ENCODE data around the gene EIF4G1.
"Not testable (repeated sequence)": the region's sequence is repeated elsewhere in the genome, so short reads cannot be mapped to it uniquely, and the experiment has no call there.

Gene EIF4G1

DNA sequence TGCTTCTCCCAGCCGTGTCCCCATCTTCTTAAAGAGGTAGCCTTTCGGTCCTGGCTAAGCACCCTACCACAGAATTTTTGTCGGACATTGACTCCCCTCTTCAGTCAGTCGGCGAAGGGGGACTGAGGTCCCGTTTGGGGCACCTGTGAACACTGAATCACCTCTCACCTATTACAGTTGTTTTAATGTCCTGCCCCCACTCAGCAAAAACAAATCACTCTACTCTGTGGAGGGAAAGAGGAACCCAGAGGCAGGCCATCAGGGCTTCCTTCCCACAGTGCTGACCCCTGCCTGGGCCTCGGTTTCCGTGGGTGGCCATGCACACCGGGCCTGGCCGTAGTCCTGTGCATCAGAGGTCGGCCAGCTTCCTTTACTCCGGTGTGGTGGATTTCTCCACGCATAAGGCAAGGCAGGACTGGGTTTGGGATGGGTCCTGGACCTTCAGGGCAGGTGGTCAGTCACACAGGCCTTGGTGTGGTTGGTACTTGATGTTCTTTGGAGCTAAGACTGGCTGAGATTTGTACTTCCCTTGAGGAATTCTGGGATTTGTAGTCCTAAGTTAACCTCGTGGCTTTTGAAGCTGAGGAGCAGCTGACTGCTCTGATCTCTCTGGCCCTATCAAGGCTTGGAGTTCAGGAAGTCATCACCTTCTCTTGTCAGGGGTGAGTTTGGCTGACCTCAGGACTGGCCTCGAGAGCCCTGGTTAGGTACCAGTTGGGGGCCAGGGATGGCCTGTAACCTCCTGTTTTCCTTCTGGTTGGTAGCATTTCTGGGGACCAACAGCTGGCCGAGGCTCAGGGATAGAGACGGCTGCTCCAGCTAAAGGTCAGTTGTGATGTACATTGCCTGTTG lies 22.4 kb downstream of the EIF4G1 start:
- DNase-seq, result peak; percentile 15

- DNase-seq, result no peak
Observed at GRCh38 chr3:184337399-184337714, 23.0 kb downstream of the EIF4G1 start, which contains the start of gene FAM131A. Gene FAM131A (plus strand): TSS chr3:184337600. CDS start chr3:184337631, 31 bp downstream.

- DNase-seq, result no peak
Observed at GRCh38 chr3:184337981-184338380, 23.6 kb downstream of the EIF4G1 start.

GRCh38 chr3:184338511-184338945 lies 24.1 kb downstream of the EIF4G1 start:
- peak; percentile 96 for DNase-seq

- peak; percentile 74 for DNase-seq
Observed at GRCh38 chr3:184339001-184339400, 24.6 kb downstream of the EIF4G1 start.

GRCh38 chr3:184339451-184340135 lies 25.2 kb downstream of the EIF4G1 start:
- DNase-seq, result not testable (repeated sequence)

DNA sequence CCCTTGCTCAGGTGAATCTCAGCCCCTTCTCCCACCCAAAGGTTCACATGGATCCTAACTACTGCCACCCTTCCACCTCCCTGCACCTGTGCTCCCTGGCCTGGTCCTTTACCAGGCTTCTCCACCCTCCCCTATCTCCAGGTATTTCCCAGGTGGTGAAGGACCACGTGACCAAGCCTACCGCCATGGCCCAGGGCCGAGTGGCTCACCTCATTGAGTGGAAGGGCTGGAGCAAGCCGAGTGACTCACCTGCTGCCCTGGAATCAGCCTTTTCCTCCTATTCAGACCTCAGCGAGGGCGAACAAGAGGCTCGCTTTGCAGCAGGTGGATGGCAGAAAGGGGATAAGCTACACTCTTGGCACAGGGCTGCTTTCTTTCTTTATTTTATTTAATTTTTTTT lies 27.5 kb downstream of the EIF4G1 start:
- DNase-seq, result no peak

DNA sequence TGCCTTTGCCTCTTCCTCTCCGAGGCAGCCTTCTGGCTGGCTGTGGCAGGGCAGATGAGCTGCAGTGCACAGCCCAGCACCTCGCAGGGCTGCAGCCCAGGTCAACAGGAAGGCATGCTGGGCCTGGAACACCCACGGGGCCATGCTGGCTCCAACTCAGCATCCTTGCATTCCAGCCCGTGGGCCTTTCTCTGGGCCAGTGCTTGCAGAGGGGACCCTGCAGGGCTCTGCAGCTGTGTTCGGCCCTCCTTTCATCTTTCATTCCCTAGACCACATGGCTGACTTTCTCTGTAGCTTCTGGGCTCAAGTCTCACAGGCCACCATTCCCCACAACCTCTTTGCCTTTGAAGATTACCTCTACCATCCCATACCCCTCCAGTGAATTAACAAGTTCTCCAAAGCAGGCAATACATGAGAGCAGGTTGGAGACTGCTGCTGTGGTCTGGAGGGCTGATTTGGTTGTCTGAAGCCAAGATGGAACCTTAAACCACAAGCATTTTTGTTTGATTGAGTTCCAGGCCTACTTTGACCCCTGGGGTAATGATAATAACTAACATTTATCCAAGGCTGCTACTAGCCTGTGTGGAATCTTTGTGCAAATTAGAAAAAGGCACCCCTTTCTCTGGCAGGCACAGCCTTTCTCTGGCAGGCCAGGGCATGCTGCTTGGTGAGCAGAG lies 28.9 kb downstream of the EIF4G1 start:
- DNase-seq, result no peak

DNA sequence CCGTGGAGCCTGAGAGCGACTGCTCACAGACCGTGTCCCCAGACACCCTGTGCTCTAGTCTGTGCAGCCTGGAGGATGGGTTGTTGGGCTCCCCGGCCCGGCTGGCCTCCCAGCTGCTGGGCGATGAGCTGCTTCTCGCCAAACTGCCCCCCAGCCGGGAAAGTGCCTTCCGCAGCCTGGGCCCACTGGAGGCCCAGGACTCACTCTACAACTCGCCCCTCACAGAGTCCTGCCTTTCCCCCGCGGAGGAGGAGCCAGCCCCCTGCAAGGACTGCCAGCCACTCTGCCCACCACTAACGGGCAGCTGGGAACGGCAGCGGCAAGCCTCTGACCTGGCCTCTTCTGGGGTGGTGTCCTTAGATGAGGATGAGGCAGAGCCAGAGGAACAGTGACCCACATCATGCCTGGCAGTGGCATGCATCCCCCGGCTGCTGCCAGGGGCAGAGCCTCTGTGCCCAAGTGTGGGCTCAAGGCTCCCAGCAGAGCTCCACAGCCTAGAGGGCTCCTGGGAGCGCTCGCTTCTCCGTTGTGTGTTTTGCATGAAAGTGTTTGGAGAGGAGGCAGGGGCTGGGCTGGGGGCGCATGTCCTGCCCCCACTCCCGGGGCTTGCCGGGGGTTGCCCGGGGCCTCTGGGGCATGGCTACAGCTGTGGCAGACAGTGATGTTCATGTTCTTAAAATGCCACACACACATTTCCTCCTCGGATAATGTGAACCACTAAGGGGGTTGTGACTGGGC lies 30.3 kb downstream of the EIF4G1 start:
- DNase-seq, result no peak

DNA sequence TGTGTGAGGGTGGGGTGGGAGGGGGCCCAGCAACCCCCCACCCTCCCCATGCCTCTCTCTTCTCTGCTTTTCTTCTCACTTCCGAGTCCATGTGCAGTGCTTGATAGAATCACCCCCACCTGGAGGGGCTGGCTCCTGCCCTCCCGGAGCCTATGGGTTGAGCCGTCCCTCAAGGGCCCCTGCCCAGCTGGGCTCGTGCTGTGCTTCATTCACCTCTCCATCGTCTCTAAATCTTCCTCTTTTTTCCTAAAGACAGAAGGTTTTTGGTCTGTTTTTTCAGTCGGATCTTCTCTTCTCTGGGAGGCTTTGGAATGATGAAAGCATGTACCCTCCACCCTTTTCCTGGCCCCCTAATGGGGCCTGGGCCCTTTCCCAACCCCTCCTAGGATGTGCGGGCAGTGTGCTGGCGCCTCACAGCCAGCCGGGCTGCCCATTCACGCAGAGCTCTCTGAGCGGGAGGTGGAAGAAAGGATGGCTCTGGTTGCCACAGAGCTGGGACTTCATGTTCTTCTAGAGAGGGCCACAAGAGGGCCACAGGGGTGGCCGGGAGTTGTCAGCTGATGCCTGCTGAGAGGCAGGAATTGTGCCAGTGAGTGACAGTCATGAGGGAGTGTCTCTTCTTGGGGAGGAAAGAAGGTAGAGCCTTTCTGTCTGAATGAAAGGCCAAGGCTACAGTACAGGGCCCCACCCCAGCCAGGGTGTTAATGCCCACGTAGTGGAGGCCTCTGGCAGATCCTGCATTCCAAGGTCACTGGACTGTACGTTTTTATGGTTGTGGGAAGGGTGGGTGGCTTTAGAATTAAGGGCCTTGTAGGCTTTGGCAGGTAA lies 31.1 kb downstream of the EIF4G1 start:
- DNase-seq, result peak; percentile 13

- DNase-seq, result no peak
Observed at GRCh38 chr3:184346480-184347190, 32.2 kb downstream of the EIF4G1 start.

DNA sequence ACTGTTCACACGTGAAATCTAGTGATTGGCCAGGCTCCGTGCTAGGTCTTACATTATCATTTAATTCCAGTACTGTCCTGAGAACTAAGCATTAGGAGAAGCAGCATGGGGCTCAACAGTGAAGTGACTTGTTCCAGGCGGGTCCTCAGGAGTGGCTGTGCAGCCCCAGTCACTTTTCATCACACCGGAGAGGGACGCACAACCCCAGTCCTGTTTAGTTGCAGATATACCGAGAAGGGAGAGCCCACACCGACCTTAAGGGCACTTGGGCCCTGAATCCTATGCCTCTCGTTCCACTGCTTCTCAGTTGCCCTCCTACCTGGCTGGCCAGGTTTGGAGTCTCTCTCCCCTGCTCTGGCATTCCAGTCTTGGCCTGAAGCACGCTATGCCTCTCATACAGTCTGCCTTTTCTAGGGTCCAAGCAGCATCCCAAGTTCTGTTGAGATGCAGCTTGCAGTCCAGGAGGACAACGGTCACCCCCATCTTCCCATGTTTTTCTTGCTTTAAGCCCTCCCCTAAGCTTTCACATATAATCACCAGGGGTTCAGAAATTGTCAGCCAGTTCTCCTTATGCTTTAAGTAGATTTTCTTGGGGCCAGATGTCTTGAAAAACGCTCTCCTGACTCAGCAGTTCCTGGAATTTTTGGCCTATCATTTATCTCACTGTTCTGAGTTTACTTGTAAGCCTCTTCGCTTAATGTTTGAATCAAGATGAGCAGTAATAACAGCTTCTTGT lies 33.1 kb downstream of the EIF4G1 start:
- DNase-seq, result no peak

DNA sequence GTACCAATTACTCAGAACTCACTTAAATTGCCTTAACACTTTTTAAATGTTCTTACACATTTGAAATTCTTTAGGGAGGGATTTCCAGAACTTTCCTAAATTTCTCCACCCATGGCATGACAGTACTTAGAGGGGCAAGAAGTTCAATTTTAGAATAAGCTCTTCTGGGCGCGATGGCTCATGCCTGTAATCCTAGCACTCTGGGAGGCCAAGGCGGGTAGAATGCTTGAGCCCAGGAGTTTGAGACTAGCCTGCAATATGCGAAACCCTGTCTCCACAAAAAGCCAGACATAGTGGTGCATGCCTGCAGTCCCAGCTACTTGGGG lies 33.6 kb downstream of the EIF4G1 start:
- no peak for DNase-seq

DNA sequence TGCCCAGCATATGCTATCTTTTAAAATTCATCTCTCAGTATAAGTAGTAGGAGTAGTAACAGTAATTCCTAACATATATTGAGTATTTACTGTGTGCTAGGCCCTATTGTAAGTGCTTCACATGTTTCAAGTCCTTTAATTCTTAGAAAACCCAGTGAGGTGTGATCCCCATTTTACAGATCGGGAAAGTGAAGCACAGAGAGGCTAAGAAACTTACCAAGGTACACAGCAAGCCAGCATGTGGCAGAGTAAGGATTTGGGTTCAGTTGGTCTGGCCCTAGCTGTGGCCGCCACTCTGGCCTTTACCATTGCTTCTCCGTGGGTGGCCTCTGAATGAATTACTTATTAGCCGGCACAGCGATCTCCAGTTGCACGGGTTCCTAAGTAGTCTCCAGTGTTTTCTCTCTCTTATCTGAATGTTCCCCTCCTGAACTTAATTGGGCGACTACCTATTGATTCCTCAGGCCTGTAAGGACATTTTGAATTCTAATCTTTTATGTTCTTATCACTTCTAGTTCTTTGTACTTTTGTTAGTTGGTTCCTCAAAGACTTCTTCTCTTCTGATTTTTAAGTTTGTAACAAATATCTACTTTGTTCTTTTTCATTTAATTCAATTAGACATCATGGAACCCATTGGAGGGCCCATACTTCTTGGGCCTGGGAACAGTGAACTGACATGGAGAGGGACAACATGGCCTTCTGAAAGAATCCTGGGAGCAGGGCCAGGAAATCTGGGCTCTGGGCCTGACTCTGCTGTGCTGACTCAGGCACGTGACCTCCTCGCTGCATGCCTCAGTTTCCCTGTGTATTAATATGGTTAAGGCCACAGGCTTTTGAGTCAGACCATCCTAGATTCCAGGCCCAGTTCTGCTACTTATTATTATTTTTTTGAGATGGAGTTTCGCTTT lies 35.4 kb downstream of the EIF4G1 start:
- no peak for DNase-seq

DNA sequence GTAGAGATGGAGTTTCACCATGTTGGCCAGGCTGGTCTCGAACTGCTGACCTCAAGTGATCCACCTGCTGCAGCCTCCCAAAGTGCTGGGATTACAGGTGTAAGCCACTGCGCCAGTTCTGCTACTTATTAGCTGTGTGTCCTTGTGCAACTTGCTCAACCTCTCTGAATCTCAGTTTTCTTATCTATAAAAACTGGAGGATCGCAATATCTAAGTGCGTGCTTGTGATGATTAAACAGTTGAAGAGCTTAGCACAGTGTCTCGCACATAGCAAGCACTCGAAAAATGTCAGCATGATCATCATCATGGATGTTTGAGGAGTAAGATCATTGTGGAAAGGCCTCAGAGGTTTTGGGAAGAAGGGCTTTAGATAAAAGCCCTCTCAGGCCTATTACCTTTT lies 36.2 kb downstream of the EIF4G1 start:
- no peak for DNase-seq

DNA sequence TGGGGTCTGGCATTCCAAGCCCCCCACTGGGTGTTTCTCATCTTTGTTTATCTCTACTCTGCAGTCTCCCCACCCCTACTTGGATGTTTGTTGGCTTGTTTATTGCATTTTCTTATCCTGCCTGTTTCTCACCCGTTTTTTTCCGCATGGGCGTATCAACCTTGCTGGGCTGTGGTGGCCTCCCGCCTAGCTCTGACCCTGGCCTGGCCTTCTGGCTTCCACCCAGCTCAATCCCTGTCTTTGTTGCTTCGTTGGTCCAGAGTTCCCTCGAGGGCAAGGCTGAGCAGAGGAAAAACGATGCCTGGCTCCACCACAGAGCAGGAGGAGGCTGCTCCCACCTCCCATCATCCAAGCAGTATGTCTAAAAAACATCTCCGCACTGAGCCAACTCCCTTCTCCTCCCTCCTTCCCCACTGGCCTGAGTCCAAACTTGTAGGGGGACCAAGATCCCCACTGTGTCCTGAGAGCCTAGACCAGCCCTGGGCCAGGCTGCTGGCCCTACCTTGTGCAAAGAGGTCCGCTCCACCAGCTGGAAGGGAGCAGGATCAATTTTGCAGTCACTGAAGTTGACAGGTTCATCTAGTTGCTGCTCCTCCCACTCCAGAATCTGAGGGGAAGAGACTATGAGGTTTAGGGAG lies 37.2 kb downstream of the EIF4G1 start:
- DNase-seq, result no peak

DNA sequence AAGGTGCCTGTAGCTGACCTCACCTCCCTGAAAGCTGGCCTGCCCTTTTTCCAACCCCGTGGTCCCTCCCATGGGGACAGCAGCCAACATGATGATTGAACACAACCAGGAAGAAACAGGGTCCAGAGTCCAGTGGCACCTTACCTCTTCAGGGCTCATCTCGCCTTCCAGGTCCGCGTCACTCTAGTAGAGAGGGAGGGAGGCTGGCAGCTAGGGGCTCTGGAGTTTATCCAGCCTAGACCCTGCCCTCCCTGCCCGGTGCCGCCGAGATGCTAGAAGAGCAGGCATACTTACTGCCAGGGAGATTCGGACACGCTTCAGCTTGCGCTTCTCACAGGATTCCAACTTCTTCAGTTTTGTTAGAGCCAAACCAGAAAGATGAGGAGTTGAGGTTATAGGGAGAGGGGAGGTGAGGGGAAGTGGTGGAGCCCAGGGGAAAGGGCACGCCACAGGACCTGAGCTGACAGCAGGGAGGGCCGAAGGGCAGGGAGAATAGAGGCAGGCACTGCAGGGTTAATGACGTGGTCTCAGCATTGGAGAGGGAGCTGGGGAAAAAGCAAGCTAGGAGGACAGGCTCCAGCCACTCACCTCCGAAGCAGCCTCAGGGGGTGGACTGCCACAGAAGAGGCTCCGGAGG lies 37.9 kb downstream of the EIF4G1 start:
- DNase-seq, result no peak

DNA sequence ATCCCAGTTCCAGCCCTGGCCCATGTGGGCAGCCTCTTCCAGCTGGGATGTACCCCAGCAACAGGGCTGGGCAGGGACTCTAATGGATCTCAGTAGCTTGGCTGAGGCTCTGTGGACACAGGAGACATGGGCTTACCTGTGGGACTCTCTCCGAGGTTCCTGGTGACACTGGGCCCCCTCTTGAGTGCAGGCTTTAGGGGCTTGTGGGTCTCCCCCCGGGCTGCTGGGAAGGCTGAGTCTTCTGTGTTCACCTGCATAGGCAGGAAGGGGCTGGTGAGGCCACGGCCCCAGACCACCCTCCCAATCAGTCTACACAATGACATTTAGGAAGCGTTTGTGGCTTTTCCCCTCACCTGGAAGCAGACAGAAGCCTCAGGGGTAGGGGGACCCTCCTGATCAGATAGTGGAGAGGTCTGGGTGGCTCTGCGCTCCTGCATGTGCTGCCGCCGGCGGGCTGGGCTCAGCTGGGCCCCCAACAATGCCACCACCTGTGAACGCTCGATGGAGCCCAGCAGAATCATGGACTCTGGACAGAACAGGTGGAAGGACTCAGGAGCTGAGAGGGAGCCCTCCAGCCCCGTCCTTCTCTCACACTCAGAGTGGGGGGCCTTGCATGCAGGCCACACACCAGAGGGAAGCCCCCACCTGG lies 38.6 kb downstream of the EIF4G1 start:
- no peak for DNase-seq
